GM12878 (cell line): Measurements from ENCODE around the gene CAPN10. TPM values are rescaled to one million over a fixed set of nuclear protein-coding genes. Genes with fewer than 3 reads are reported as not detected.

ENCODE experiments used
- BACH1 ChIP-seq: fragments of 450-650 bp; IDR thresholded peaks from 2 replicates; pipeline ENCODE4 v1.6.1; 2017; ENCODE audit warnings: mild to moderate bottlenecking, borderline replicate concordance
- BHLHE40 ChIP-seq, 2 experiments: fragments of 450-650 bp in 1 of 2; IDR thresholded peaks; 2 replicates each; pipeline ENCODE4 v1.6.1; 2011 to 2017; ENCODE audit warnings: low read depth in 2 of 2, borderline replicate concordance in 1 of 2, improper control_type of control experiment in 1 of 2, low read length in 1 of 2, mild to moderate bottlenecking in 1 of 2
- CBFB ChIP-seq: IDR thresholded peaks from 2 replicates; pipeline ENCODE4 v1.6.1; 2016; ENCODE audit warnings: antibody characterized with exemption, low read depth
- CEBPB ChIP-seq, 2 experiments: fragments of 150-350 bp in 1 of 2; IDR thresholded peaks; 2 replicates each; pipeline ENCODE4 v1.6.1; 2012 to 2014; ENCODE audit warnings: low read depth in 2 of 2, low read length in 2 of 2, borderline replicate concordance in 1 of 2, inconsistent platforms in 1 of 2
- CREM ChIP-seq: IDR thresholded peaks from 2 replicates; pipeline ENCODE4 v1.6.1; 2014; ENCODE audit warnings: antibody characterized with exemption, low read depth
- DPF2 ChIP-seq: fragments of 450-650 bp; IDR thresholded peaks from 2 replicates; pipeline ENCODE4 v1.6.1; 2017; ENCODE audit warnings: mild to moderate bottlenecking
- EED ChIP-seq: sonication (generic); IDR thresholded peaks from 2 replicates; pipeline ENCODE4 v1.6.1; 2016; ENCODE audit warnings: antibody characterized with exemption, low read depth
- FOXK2 ChIP-seq: fragments of 450-650 bp; IDR thresholded peaks from 2 replicates; pipeline ENCODE4 v1.6.1; 2017; ENCODE audit warnings: mild to moderate bottlenecking, moderate library complexity
- JUNB ChIP-seq: IDR thresholded peaks from 2 replicates; pipeline ENCODE4 v1.6.1; 2016; ENCODE audit warnings: antibody characterized with exemption, mild to moderate bottlenecking
- MEF2A ChIP-seq: IDR thresholded peaks from 2 replicates; pipeline ENCODE4 v1.6.1; 2011; ENCODE audit warnings: low read depth, mild to moderate bottlenecking, low read length, moderate library complexity; ENCODE audit not compliant: insufficient read depth
- MYB ChIP-seq: fragments of 150-350 bp; IDR thresholded peaks from 2 replicates; pipeline ENCODE4 v1.6.1; 2014; ENCODE audit warnings: mild to moderate bottlenecking, low read depth, low read length, borderline replicate concordance
- NFXL1 ChIP-seq: fragments of 450-650 bp; IDR thresholded peaks from 2 replicates; pipeline ENCODE4 v1.6.1; 2017; ENCODE audit warnings: antibody characterized with exemption, mild to moderate bottlenecking, borderline replicate concordance
- NFYA ChIP-seq: IDR thresholded peaks from 2 replicates; pipeline ENCODE4 v1.6.1; 2011; ENCODE audit warnings: low read depth, mild to moderate bottlenecking, low read length, improper control_type of control experiment, borderline replicate concordance
- NR2F1 ChIP-seq: fragments of 450-650 bp; conservative IDR thresholded peaks from 2 replicates; pipeline ENCODE4 v1.6.1; 2017; ENCODE audit warnings: mild to moderate bottlenecking
- PAX8 ChIP-seq: fragments of 450-650 bp; IDR thresholded peaks from 2 replicates; pipeline ENCODE4 v1.6.1; 2017; ENCODE audit warnings: mild to moderate bottlenecking, moderate library complexity
- SMC3 ChIP-seq: IDR thresholded peaks from 2 replicates; pipeline ENCODE4 v1.6.1; 2011; ENCODE audit warnings: low read length, improper control_type of control experiment, borderline replicate concordance
- SREBF1 ChIP-seq: IDR thresholded peaks from 2 replicates; pipeline ENCODE4 v1.6.1; 2012; ENCODE audit warnings: mild to moderate bottlenecking, low read length
- ZNF207 ChIP-seq: fragments of 450-650 bp; IDR thresholded peaks from 2 replicates; pipeline ENCODE4 v1.6.1; 2014; ENCODE audit warnings: antibody characterized with exemption, mild to moderate bottlenecking, borderline replicate concordance
- polyA plus RNA-seq, 11 experiments: library from polyadenylated mRNA; depleted of rRNA in 4 of 11; unstranded in 6 of 11; stranded (reverse) in 5 of 11; fragments of >200 nt; fragmentation: Nextera tagmentation in 4 of 11; fragmentation: Illumina TruSeq in 1 of 11; extraction: Ambion mirVana in 4 of 11; extraction: Trizol in 1 of 11; gene quantifications; 1 replicate in 1 of 11; 2 replicates in 10 of 11; pipeline versions ENCODE4 v1.2.1 to v1.2.3, GENCODE V29; 2011 to 2016; ENCODE audit warnings: inconsistent platforms in 2 of 11, missing spikeins in 2 of 11, low read depth in 1 of 11
- total RNA-seq, 4 experiments: library from RNA; depleted of rRNA in 3 of 4; stranded (reverse); fragments of >200 nt in 3 of 4; fragmentation: Illumina TruSeq in 1 of 4; extraction: Trizol in 1 of 4; gene quantifications; 2 replicates each; pipeline versions ENCODE4 v1.2.1 to v1.2.3, GENCODE V29; 2013 to 2021
- TF ChIP-seq, protein P1 (sequence below): fragments of 450-650 bp; IDR thresholded peaks from 2 replicates; pipeline ENCODE4 v1.6.1; 2017; ENCODE audit warnings: low read depth, mild to moderate bottlenecking, moderate library complexity
- TF ChIP-seq, protein P2 (sequence below): fragments of 450-650 bp; IDR thresholded peaks from 2 replicates; pipeline ENCODE4 v1.6.1; 2016; ENCODE audit warnings: mild to moderate bottlenecking
- TF ChIP-seq, protein P3 (sequence below): IDR thresholded peaks from 2 replicates; pipeline ENCODE4 v1.6.1; 2011; ENCODE audit warnings: mild to moderate bottlenecking, low read depth, low read length, moderate library complexity; ENCODE audit not compliant: insufficient replicate concordance
- TF ChIP-seq, protein P4 (sequence below): IDR thresholded peaks from 2 replicates; pipeline ENCODE4 v1.6.1; 2011; ENCODE audit warnings: low read depth, mild to moderate bottlenecking, low read length, moderate library complexity, borderline replicate concordance; ENCODE audit errors: extremely low read depth
- TF ChIP-seq, protein P5 (sequence below): fragments of 450-650 bp; IDR thresholded peaks from 2 replicates; pipeline ENCODE4 v1.6.1; 2016; ENCODE audit warnings: mild to moderate bottlenecking

CAPN10 gene
- total and polyA plus RNA-seq, 10 of the 15 experiments (the other 5 are each of a cell fraction or from before 2014, with no cell fraction given) = 0.37 to 40.6 (median 17.5) TPM

DNA sequence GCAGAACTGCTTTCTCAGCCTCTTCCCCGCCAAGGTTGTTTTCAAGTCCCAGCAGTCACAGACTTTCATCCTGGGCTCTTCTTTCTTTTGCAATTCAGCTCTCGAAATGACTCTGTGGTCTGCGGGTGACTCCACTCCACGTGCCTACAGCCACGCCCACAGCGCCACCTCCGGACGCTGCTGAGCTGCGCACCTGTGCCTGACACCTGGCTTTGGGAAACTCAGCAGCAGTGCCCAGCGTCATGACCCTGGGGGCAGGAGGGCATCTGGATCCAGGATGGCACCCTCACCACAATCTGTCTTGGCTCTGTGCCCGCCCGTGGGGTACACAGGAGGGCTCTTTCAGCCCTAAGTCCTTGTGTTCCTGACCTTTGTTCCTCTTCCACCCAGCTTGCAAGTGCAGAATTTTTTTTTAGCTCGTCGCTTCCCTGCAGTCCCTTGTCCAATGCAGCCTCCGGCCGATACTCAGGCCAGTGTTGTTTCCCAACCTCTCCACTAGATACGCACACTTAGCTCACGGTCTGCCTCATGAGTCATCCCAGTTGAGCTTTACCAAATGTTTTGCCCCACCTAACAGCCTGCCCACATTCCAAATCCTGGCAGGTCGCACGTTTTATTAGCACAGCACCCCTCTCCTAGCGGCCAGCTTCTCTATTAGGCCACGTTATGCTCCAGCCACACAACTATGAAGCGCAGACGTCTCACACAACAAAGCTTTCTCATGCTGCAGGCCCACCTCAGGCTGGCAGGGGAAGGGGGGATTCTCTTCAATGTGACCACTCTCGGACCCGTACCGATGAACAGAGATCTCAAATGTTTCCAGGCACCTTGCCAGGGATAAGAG, 6.5 kb upstream of the CAPN10 start (continued):
- TF ChIP-seq, protein P1, sequence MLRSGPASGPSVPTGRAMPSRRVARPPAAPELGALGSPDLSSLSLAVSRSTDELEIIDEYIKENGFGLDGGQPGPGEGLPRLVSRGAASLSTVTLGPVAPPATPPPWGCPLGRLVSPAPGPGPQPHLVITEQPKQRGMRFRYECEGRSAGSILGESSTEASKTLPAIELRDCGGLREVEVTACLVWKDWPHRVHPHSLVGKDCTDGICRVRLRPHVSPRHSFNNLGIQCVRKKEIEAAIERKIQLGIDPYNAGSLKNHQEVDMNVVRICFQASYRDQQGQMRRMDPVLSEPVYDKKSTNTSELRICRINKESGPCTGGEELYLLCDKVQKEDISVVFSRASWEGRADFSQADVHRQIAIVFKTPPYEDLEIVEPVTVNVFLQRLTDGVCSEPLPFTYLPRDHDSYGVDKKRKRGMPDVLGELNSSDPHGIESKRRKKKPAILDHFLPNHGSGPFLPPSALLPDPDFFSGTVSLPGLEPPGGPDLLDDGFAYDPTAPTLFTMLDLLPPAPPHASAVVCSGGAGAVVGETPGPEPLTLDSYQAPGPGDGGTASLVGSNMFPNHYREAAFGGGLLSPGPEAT = peak; percentile 50; the same call in 1 of the 2 replicates
- TF ChIP-seq CREM (peak; percentile 39; the same call in 1 of the 2 replicates), MEF2A (0 out of 2 replicates have a peak, but pooled peaks have one; percentile 42), BACH1 (peak; percentile 40; the same call in 1 of the 2 replicates), EED (0 out of 2 replicates have a peak, but pooled peaks have one; percentile 28), JUNB (peak; percentile 91), ZNF207 (no peak), NFXL1 (no peak), SMC3 (0 out of 2 replicates have a peak, but pooled peaks have one; percentile 20), BHLHE40 (IDR thresholded peaks at IDR 0.05; ENCODE audit: borderline replicate concordance in 1 of 2, low read depth in 2 of 2, low read length in 1 of 2) (peak; percentile 99), FOXK2 (no peak), NFYA (no peak), MYB (peak; percentile 64; the same call in 1 of the 2 replicates), PAX8 (no peak), SREBF1 (no peak), CBFB (peak; percentile 66; the same call in 1 of the 2 replicates), NR2F1 (peak; percentile 85), DPF2 (peak; percentile 77), CEBPB (IDR thresholded peaks at IDR 0.05; ENCODE audit: borderline replicate concordance in 1 of 2, low read depth in 2 of 2, low read length in 2 of 2) (peak in 1 of 2 experiments; percentile 39; a peak in 1 of 4 replicates)
- TF ChIP-seq, protein P2, sequence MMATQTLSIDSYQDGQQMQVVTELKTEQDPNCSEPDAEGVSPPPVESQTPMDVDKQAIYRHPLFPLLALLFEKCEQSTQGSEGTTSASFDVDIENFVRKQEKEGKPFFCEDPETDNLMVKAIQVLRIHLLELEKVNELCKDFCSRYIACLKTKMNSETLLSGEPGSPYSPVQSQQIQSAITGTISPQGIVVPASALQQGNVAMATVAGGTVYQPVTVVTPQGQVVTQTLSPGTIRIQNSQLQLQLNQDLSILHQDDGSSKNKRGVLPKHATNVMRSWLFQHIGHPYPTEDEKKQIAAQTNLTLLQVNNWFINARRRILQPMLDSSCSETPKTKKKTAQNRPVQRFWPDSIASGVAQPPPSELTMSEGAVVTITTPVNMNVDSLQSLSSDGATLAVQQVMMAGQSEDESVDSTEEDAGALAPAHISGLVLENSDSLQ = no peak
- TF ChIP-seq, protein P3, sequence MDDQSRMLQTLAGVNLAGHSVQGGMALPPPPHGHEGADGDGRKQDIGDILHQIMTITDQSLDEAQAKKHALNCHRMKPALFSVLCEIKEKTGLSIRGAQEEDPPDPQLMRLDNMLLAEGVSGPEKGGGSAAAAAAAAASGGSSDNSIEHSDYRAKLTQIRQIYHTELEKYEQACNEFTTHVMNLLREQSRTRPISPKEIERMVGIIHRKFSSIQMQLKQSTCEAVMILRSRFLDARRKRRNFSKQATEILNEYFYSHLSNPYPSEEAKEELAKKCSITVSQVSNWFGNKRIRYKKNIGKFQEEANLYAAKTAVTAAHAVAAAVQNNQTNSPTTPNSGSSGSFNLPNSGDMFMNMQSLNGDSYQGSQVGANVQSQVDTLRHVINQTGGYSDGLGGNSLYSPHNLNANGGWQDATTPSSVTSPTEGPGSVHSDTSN = no peak
- TF ChIP-seq, protein P4, sequence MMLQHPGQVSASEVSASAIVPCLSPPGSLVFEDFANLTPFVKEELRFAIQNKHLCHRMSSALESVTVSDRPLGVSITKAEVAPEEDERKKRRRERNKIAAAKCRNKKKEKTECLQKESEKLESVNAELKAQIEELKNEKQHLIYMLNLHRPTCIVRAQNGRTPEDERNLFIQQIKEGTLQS = no peak
- TF ChIP-seq, protein P5, sequence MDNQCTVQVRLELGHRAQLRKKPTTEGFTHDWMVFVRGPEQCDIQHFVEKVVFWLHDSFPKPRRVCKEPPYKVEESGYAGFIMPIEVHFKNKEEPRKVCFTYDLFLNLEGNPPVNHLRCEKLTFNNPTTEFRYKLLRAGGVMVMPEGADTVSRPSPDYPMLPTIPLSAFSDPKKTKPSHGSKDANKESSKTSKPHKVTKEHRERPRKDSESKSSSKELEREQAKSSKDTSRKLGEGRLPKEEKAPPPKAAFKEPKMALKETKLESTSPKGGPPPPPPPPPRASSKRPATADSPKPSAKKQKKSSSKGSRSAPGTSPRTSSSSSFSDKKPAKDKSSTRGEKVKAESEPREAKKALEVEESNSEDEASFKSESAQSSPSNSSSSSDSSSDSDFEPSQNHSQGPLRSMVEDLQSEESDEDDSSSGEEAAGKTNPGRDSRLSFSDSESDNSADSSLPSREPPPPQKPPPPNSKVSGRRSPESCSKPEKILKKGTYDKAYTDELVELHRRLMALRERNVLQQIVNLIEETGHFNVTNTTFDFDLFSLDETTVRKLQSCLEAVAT = peak; percentile 57; the same call in 1 of the 2 replicates
